OCI-LY3 (cell line): Measurements from ENCODE around the gene TSPAN9.

Experiments used
- H2AFZ ChIP-seq: fragments of 200-600, 300-600 bp; shearing (Covaris generic); 2 replicates; pipeline ENCODE4 v1.6.0; 2014; ENCODE audit warnings: antibody characterized with exemption, low read depth, low read length
- H3K27ac ChIP-seq: fragments of 200-600, 300-600 bp; sonication (generic); 2 replicates; pipeline ENCODE4 v1.5.1; 2014; ENCODE audit warnings: mild to moderate bottlenecking, low read length, moderate library complexity, mixed read lengths
- H3K27me3 ChIP-seq: fragments of 200-600, 300-600 bp; sonication (generic); 2 replicates; pipeline ENCODE4 v1.6.1; 2014; ENCODE audit warnings: low read depth, low read length, mixed read lengths
- H3K36me3 ChIP-seq: fragments of 200-600, 300-600 bp; sonication (generic); replicated peaks from 2 replicates; pipeline ENCODE3; 2014; ENCODE audit warnings: low read depth, low read length, mixed read lengths
- H3K4me1 ChIP-seq: fragments of 300-600, 200-600 bp; sonication (generic); 2 replicates; pipeline ENCODE4 v1.6.1; 2014; ENCODE audit warnings: low read length, mixed read lengths
- H3K4me2 ChIP-seq: fragments of 200-600, 300-600 bp; sonication (generic); 2 replicates; pipeline ENCODE4 v1.6.1; 2014; ENCODE audit warnings: low read length, mixed read lengths
- H3K4me3 ChIP-seq: fragments of 300-600, 200-600 bp; sonication (generic); 2 replicates; pipeline ENCODE4 v1.5.1; 2014; ENCODE audit warnings: antibody characterized with exemption, mild to moderate bottlenecking, low read length, moderate library complexity
- H3K79me2 ChIP-seq: fragments of 300-600, 200-600 bp; shearing (Covaris generic); 2 replicates; pipeline ENCODE4 v1.6.1; 2014; ENCODE audit warnings: mild to moderate bottlenecking, low read length, mixed read lengths
- H3K9ac ChIP-seq: fragments of 300-600, 200-600 bp; shearing (Covaris generic); 2 replicates; pipeline ENCODE4 v1.6.0; 2014; ENCODE audit warnings: mild to moderate bottlenecking, low read length, moderate library complexity
- H3K9me3 ChIP-seq: fragments of 200-600, 300-600 bp; shearing (Covaris generic); 2 replicates; pipeline ENCODE4 v1.6.1; 2014; ENCODE audit warnings: low read length, mixed read lengths; ENCODE audit not compliant: insufficient read depth
- H4K20me1 ChIP-seq: fragments of 200-600, 300-600 bp; sonication (generic); 2 replicates; pipeline ENCODE4 v1.6.1; 2016; ENCODE audit warnings: low read length, mixed read lengths; ENCODE audit not compliant: insufficient read depth
- CTCF ChIP-seq: fragments of 200-600, 300-600 bp; sonication (generic); IDR thresholded peaks from 2 replicates; pipeline ENCODE4 v1.5.1; 2014; ENCODE audit warnings: antibody characterized with exemption, low read length, low read depth
- EZH2phosphoT487 ChIP-seq: fragments of 200-600 bp; shearing (Covaris generic); IDR thresholded peaks from 2 replicates; pipeline ENCODE4 v1.6.1; 2018; ENCODE audit warnings: antibody characterized with exemption, mixed run types, low read depth

TSPAN9 gene

GRCh38 chr12:3045989-3046388 lies 31.2 kb upstream of the TSPAN9 start:
- Histone ChIP-seq H4K20me1 (no peaks in the 10 kb centered on the region), H3K27me3 (no peaks in the 10 kb centered on the region), H3K9me3 (no peaks in the 10 kb centered on the region), H3K9ac (no peak overlapping the region), H3K4me2 (no peak overlapping the region), H3K27ac (no peak overlapping the region), H2AFZ (no peak overlapping the region), H3K4me1 (peaks cover 32% of the 10 kb centered on the region), H3K79me2 (no peaks in the 10 kb centered on the region), H3K36me3 (no peaks in the 10 kb centered on the region), H3K4me3 (no peak overlapping the region)
- TF ChIP-seq CTCF (no peak), EZH2phosphoT487 (no peak)

- H3K9me3 ChIP-seq = no peaks in the 10 kb centered on the region
- H3K79me2 ChIP-seq = no peaks in the 10 kb centered on the region
- no peak overlapping the region for H3K4me3 ChIP-seq
- no peak overlapping the region for H3K27ac ChIP-seq
- H2AFZ ChIP-seq = no peak overlapping the region
- no peaks in the 10 kb centered on the region for H3K27me3 ChIP-seq
- H3K36me3 ChIP-seq = no peaks in the 10 kb centered on the region
- TF ChIP-seq CTCF = no peak
- no peak for TF ChIP-seq EZH2phosphoT487
- H3K4me1 ChIP-seq = peaks cover 32% of the 10 kb centered on the region
- H3K9ac ChIP-seq = no peak overlapping the region
- no peak overlapping the region for H3K4me2 ChIP-seq
- H4K20me1 ChIP-seq = no peaks in the 10 kb centered on the region
Observed at GRCh38 chr12:3046441-3047200, 30.6 kb upstream of the TSPAN9 start.

- H3K9me3 ChIP-seq = no peaks in the 10 kb centered on the region
- peaks cover 18% of the 10 kb centered on the region for H3K4me1 ChIP-seq
- no peak overlapping the region for H3K9ac ChIP-seq
- no peak overlapping the region for H2AFZ ChIP-seq
- no peaks in the 10 kb centered on the region for H4K20me1 ChIP-seq
- H3K79me2 ChIP-seq = no peaks in the 10 kb centered on the region
- no peak for TF ChIP-seq EZH2phosphoT487
- TF ChIP-seq CTCF = no peak
- no peak overlapping the region for H3K4me2 ChIP-seq
- H3K27me3 ChIP-seq = no peaks in the 10 kb centered on the region
- no peak overlapping the region for H3K4me3 ChIP-seq
- H3K36me3 ChIP-seq = no peaks in the 10 kb centered on the region
- H3K27ac ChIP-seq = no peak overlapping the region
Observed at GRCh38 chr12:3047961-3048360, 29.2 kb upstream of the TSPAN9 start.

GRCh38 chr12:3048540-3048939 lies 28.6 kb upstream of the TSPAN9 start:
- no peak overlapping the region for H2AFZ ChIP-seq
- TF ChIP-seq EZH2phosphoT487 (no peak), CTCF (no peak)
- H3K79me2 ChIP-seq = no peaks in the 10 kb centered on the region
- no peaks in the 10 kb centered on the region for H3K27me3 ChIP-seq
- H4K20me1 ChIP-seq = no peaks in the 10 kb centered on the region
- H3K4me3 ChIP-seq = no peak overlapping the region
- H3K9ac ChIP-seq = no peak overlapping the region
- H3K4me2 ChIP-seq = no peak overlapping the region
- H3K9me3 ChIP-seq = no peaks in the 10 kb centered on the region
- H3K36me3 ChIP-seq = no peaks in the 10 kb centered on the region
- peaks cover 18% of the 10 kb centered on the region for H3K4me1 ChIP-seq
- no peak overlapping the region for H3K27ac ChIP-seq
